ENCODE results near the gene DDX4. TPM values are rescaled to one million over a fixed set of nuclear protein-coding genes. Genes with fewer than 3 reads are reported as not detected.
"Not testable (repeated sequence)": the region's sequence is repeated elsewhere in the genome, so short reads cannot be mapped to it uniquely, and the experiment has no call there.

DDX4 gene
- total and polyA plus RNA-seq, 9 of the 15 experiments (the other 6 are each of a cell fraction or from before 2014, with no cell fraction given): not detected

DNA sequence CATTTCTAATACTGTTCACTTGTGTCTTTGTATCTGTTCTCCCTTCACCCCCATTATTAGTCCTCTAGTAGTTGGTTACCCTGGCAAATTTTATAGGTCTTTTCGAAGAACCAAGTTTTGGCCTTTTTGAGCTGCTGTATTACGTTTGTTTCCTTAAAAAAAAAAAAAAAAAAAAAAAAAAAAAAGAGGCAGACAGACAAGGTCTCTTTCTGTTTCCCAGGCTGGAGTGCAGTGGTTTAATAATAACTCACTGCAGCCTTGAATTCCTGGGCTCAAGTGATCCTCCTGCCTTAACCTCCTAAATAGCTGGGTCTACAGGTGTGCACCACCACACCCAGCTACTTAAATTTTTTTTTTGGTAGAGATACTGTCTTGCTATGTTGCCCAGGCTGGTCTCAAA lies 20.9 kb downstream of the DDX4 start (continued):
- TF ChIP-seq PRDM10 (IDR thresholded peaks at IDR 0.05; ENCODE audit: partially characterized antibody) (no peak), SRF (CRISPR knock-in tag; IDR thresholded peaks at IDR 0.05) (no peak)
- TF ChIP-seq, protein P1, sequence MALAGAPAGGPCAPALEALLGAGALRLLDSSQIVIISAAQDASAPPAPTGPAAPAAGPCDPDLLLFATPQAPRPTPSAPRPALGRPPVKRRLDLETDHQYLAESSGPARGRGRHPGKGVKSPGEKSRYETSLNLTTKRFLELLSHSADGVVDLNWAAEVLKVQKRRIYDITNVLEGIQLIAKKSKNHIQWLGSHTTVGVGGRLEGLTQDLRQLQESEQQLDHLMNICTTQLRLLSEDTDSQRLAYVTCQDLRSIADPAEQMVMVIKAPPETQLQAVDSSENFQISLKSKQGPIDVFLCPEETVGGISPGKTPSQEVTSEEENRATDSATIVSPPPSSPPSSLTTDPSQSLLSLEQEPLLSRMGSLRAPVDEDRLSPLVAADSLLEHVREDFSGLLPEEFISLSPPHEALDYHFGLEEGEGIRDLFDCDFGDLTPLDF (CRISPR knock-in tag; IDR thresholded peaks at IDR 0.05): no peak

- BruUV-seq (replicated peaks); H3K9me3 ChIP-seq (replicated peaks; ENCODE audit: control insufficient read depth, insufficient read depth, low read depth, low read length); H3K4me3 ChIP-seq; H3K27ac ChIP-seq (ENCODE audit: extremely low read depth, low read depth, low read length); H3K79me2 ChIP-seq (ENCODE audit: control insufficient read depth, insufficient read depth, low read length); H3K4me1 ChIP-seq (replicated peaks in 1 of 2; ENCODE audit: control insufficient read depth in 2 of 2, insufficient read depth in 2 of 2, low read length in 2 of 2); H3K9ac ChIP-seq (ENCODE audit: insufficient read depth in 1 of 2, low read depth in 2 of 2, low read length in 2 of 2); H3K27me3 ChIP-seq (ENCODE audit: control insufficient read depth in 2 of 2, insufficient read depth in 2 of 2, low read length in 2 of 2); H4K20me1 ChIP-seq (replicated peaks; ENCODE audit: control insufficient read depth, insufficient read depth, low read length); H2AFZ ChIP-seq (ENCODE audit: low read depth, low read length); ATAC-seq; CTCF ChIA-PET (ENCODE audit: low intra/inter-chr PET ratio); H3K36me3 ChIP-seq (ENCODE audit: control insufficient read depth, insufficient read depth, low read length); H3K4me2 ChIP-seq (ENCODE audit: insufficient read depth, low read length); intact Hi-C loops (cut with micrococcal nuclease); H3K9me1 ChIP-seq (ENCODE audit: control insufficient read depth, insufficient read depth, low read length); DNase-seq (ENCODE audit: extremely low read depth in 1 of 4, low spot score in 3 of 4); FAIRE-seq; POLR2A ChIA-PET; in situ Hi-C loops (cut with MboI): not testable (repeated sequence)
- 0% methylated on average over 7 of the region's 7 CpGs for WGBS (ENCODE audit: insufficient coverage, low coverage, missing lambda C conversion rate)
Observed at GRCh38 chr5:55761721-55762120, 23.9 kb downstream of the DDX4 start.
